Measurements from ENCODE around the gene UBASH3B.

The UBASH3B gene

GRCh38 chr11:122714004-122714403, 58.5 kb downstream of the UBASH3B start:
- Histone ChIP-seq H3K9ac (ENCODE audit: low read depth, low read length) (no peak overlapping the region), H3K27me3 (ENCODE audit: control insufficient read depth, insufficient read depth, low read length) (no peaks in the 10 kb centered on the region), H3K36me3 (ENCODE audit: insufficient read depth, low read length) (peaks cover 12% of the 10 kb centered on the region), H3K4me3 (ENCODE audit: low read length) (no peak overlapping the region), H3K4me2 (ENCODE audit: low read length) (no peak overlapping the region), H3K4me1 (ENCODE audit: control insufficient read depth, insufficient read depth, low read length) (peaks cover 43% of the 10 kb centered on the region), H3K9me3 (replicated peaks; ENCODE audit: low read length) (no peaks in the 10 kb centered on the region)

- Histone ChIP-seq H3K4me1 (ENCODE audit: control insufficient read depth, insufficient read depth, low read length) (peaks cover 39% of the 10 kb centered on the region), H3K4me3 (ENCODE audit: low read length) (no peak overlapping the region), H3K4me2 (ENCODE audit: low read length) (no peak overlapping the region), H3K36me3 (ENCODE audit: insufficient read depth, low read length) (peaks cover 12% of the 10 kb centered on the region), H3K9me3 (replicated peaks; ENCODE audit: low read length) (no peaks in the 10 kb centered on the region), H3K9ac (ENCODE audit: low read depth, low read length) (no peak overlapping the region), H3K27me3 (ENCODE audit: control insufficient read depth, insufficient read depth, low read length) (no peaks in the 10 kb centered on the region)
Measured at GRCh38 chr11:122714484-122714883, 59.0 kb downstream of the UBASH3B start.

GRCh38 chr11:122715548-122716440, 60.3 kb downstream of the UBASH3B start:
- H3K4me3 ChIP-seq (ENCODE audit: low read length): no peak overlapping the region
- no peak overlapping the region for H3K9ac ChIP-seq (ENCODE audit: low read depth, low read length)
- H3K4me1 ChIP-seq (ENCODE audit: control insufficient read depth, insufficient read depth, low read length): peaks cover 39% of the 10 kb centered on the region
- no peaks in the 10 kb centered on the region for H3K9me3 ChIP-seq (replicated peaks; ENCODE audit: low read length)
- no peak overlapping the region for H3K4me2 ChIP-seq (ENCODE audit: low read length)
- H3K27me3 ChIP-seq (ENCODE audit: control insufficient read depth, insufficient read depth, low read length): no peaks in the 10 kb centered on the region
- H3K36me3 ChIP-seq (ENCODE audit: insufficient read depth, low read length): peaks cover 12% of the 10 kb centered on the region

GRCh38 chr11:122717264-122717867, 61.8 kb downstream of the UBASH3B start:
- H3K9me3 ChIP-seq (replicated peaks; ENCODE audit: low read length): no peaks in the 10 kb centered on the region
- no peak overlapping the region for H3K4me2 ChIP-seq (ENCODE audit: low read length)
- H3K4me3 ChIP-seq (ENCODE audit: low read length): no peak overlapping the region
- H3K27me3 ChIP-seq (ENCODE audit: control insufficient read depth, insufficient read depth, low read length): no peaks in the 10 kb centered on the region
- peaks cover 12% of the 10 kb centered on the region for H3K36me3 ChIP-seq (ENCODE audit: insufficient read depth, low read length)
- H3K4me1 ChIP-seq (ENCODE audit: control insufficient read depth, insufficient read depth, low read length): peaks cover 39% of the 10 kb centered on the region
- H3K9ac ChIP-seq (ENCODE audit: low read depth, low read length): no peak overlapping the region

GRCh38 chr11:122720107-122720881, 64.8 kb downstream of the UBASH3B start:
- Histone ChIP-seq H3K9ac (ENCODE audit: low read depth, low read length) (no peak overlapping the region), H3K9me3 (replicated peaks; ENCODE audit: low read length) (no peaks in the 10 kb centered on the region), H3K4me2 (ENCODE audit: low read length) (no peak overlapping the region), H3K36me3 (ENCODE audit: insufficient read depth, low read length) (peaks cover 7% of the 10 kb centered on the region), H3K27me3 (ENCODE audit: control insufficient read depth, insufficient read depth, low read length) (no peaks in the 10 kb centered on the region), H3K4me3 (ENCODE audit: low read length) (no peak overlapping the region), H3K4me1 (ENCODE audit: control insufficient read depth, insufficient read depth, low read length) (peaks cover 56% of the 10 kb centered on the region)

GRCh38 chr11:122721201-122721963, 65.9 kb downstream of the UBASH3B start:
- Histone ChIP-seq H3K4me2 (ENCODE audit: low read length) (peak overlapping the region; percentile 59), H3K4me1 (ENCODE audit: control insufficient read depth, insufficient read depth, low read length) (peaks cover 52% of the 10 kb centered on the region), H3K9me3 (replicated peaks; ENCODE audit: low read length) (no peaks in the 10 kb centered on the region), H3K9ac (ENCODE audit: low read depth, low read length) (peak overlapping the region; percentile 36), H3K4me3 (ENCODE audit: low read length) (peak overlapping the region; percentile 9), H3K27me3 (ENCODE audit: control insufficient read depth, insufficient read depth, low read length) (no peaks in the 10 kb centered on the region), H3K36me3 (ENCODE audit: insufficient read depth, low read length) (peaks cover 3% of the 10 kb centered on the region)

- Histone ChIP-seq H3K4me1 (ENCODE audit: control insufficient read depth, insufficient read depth, low read length) (peaks cover 56% of the 10 kb centered on the region), H3K9ac (ENCODE audit: low read depth, low read length) (peak overlapping the region; percentile 20), H3K4me2 (ENCODE audit: low read length) (peak overlapping the region; percentile 49), H3K27me3 (ENCODE audit: control insufficient read depth, insufficient read depth, low read length) (no peaks in the 10 kb centered on the region), H3K9me3 (replicated peaks; ENCODE audit: low read length) (no peaks in the 10 kb centered on the region), H3K36me3 (ENCODE audit: insufficient read depth, low read length) (peaks cover 3% of the 10 kb centered on the region), H3K4me3 (ENCODE audit: low read length) (no peak overlapping the region)
Measured at GRCh38 chr11:122721964-122722266, 66.4 kb downstream of the UBASH3B start.

GRCh38 chr11:122723106-122723505, 67.6 kb downstream of the UBASH3B start:
- Histone ChIP-seq H3K9ac (ENCODE audit: low read depth, low read length) (no peak overlapping the region), H3K36me3 (ENCODE audit: insufficient read depth, low read length) (no peaks in the 10 kb centered on the region), H3K4me2 (ENCODE audit: low read length) (no peak overlapping the region), H3K4me1 (ENCODE audit: control insufficient read depth, insufficient read depth, low read length) (peaks cover 64% of the 10 kb centered on the region), H3K4me3 (ENCODE audit: low read length) (no peak overlapping the region), H3K27me3 (ENCODE audit: control insufficient read depth, insufficient read depth, low read length) (no peaks in the 10 kb centered on the region), H3K9me3 (replicated peaks; ENCODE audit: low read length) (no peaks in the 10 kb centered on the region)

- Histone ChIP-seq H3K9me3 (replicated peaks; ENCODE audit: low read length) (no peaks in the 10 kb centered on the region), H3K4me3 (ENCODE audit: low read length) (no peak overlapping the region), H3K36me3 (ENCODE audit: insufficient read depth, low read length) (no peaks in the 10 kb centered on the region), H3K9ac (ENCODE audit: low read depth, low read length) (no peak overlapping the region), H3K4me1 (ENCODE audit: control insufficient read depth, insufficient read depth, low read length) (peaks cover 64% of the 10 kb centered on the region), H3K4me2 (ENCODE audit: low read length) (no peak overlapping the region), H3K27me3 (ENCODE audit: control insufficient read depth, insufficient read depth, low read length) (no peaks in the 10 kb centered on the region)
Measured at GRCh38 chr11:122723576-122723975, 68.1 kb downstream of the UBASH3B start.

GRCh38 chr11:122724520-122724919, 69.0 kb downstream of the UBASH3B start:
- Histone ChIP-seq H3K4me2 (ENCODE audit: low read length) (no peak overlapping the region), H3K9me3 (replicated peaks; ENCODE audit: low read length) (no peaks in the 10 kb centered on the region), H3K4me3 (ENCODE audit: low read length) (no peak overlapping the region), H3K36me3 (ENCODE audit: insufficient read depth, low read length) (no peaks in the 10 kb centered on the region), H3K27me3 (ENCODE audit: control insufficient read depth, insufficient read depth, low read length) (no peaks in the 10 kb centered on the region), H3K9ac (ENCODE audit: low read depth, low read length) (no peak overlapping the region), H3K4me1 (ENCODE audit: control insufficient read depth, insufficient read depth, low read length) (peaks cover 63% of the 10 kb centered on the region)

- Histone ChIP-seq H3K4me2 (ENCODE audit: low read length) (no peak overlapping the region), H3K36me3 (ENCODE audit: insufficient read depth, low read length) (peaks cover 4% of the 10 kb centered on the region), H3K27me3 (ENCODE audit: control insufficient read depth, insufficient read depth, low read length) (no peaks in the 10 kb centered on the region), H3K4me1 (ENCODE audit: control insufficient read depth, insufficient read depth, low read length) (peaks cover 51% of the 10 kb centered on the region), H3K4me3 (ENCODE audit: low read length) (no peak overlapping the region), H3K9me3 (replicated peaks; ENCODE audit: low read length) (no peaks in the 10 kb centered on the region), H3K9ac (ENCODE audit: low read depth, low read length) (no peak overlapping the region)
Measured at GRCh38 chr11:122726028-122726427, 70.5 kb downstream of the UBASH3B start.

All from skeletal muscle satellite cell (primary cell).